Subcutaneous preadipocyte (primary cell): Measurements from ENCODE around the gene COLEC12. TPM values are rescaled to one million over a fixed set of nuclear protein-coding genes. Genes with fewer than 3 reads are reported as not detected.

ENCODE experiments used
- total RNA-seq: library from RNA; depleted of rRNA; stranded (reverse); fragments of >200 nt; gene quantifications from 2 replicates; pipeline ENCODE4 v1.2.3, GENCODE V29; 2012

COLEC12 gene
- total RNA-seq: 92.6 and 115 TPM in 2 replicates

DNA sequence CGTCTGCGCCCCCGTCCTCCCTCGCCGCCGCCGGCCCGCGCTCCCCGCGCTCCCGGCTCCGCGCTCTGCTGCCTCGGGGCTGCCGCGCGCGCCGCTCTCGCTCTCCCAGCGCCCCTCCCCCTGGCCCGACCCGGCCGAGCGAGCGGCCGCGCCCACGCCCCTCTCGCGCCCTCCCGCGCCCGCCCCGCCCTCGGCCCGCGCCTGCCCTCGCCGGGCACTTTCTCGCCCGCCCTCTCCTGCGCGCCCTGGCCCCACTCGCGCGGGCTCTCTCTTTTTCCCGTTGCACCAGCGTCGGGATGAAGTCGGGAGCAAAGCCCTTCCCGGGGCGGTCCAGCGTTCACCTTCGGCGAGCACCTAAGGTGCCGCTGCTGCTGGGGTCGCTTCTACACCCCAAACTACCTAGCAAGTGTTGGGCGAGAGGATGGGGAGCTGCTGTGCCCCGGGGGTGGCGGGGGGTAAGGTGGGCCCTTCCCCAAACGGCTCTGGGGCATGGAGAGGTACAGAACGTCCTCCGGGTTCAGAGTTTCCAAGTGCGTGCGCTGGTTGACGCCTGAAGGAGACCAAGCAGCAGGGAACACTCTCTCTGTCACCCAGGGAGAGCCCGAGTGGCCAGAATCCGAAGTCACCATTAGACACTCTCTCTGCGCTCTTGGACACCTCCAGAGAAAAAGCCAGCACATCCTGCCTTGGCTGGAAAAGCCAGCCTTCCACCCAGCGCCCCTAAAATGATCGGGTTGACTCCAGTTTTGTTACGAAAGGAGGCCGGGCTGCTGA is at the start of gene COLEC12:
Gene COLEC12, minus strand, starts transcription at position 70 of the 774 bp plus-strand sequence. CDS start 187 bp downstream, outside the sequence.

DNA sequence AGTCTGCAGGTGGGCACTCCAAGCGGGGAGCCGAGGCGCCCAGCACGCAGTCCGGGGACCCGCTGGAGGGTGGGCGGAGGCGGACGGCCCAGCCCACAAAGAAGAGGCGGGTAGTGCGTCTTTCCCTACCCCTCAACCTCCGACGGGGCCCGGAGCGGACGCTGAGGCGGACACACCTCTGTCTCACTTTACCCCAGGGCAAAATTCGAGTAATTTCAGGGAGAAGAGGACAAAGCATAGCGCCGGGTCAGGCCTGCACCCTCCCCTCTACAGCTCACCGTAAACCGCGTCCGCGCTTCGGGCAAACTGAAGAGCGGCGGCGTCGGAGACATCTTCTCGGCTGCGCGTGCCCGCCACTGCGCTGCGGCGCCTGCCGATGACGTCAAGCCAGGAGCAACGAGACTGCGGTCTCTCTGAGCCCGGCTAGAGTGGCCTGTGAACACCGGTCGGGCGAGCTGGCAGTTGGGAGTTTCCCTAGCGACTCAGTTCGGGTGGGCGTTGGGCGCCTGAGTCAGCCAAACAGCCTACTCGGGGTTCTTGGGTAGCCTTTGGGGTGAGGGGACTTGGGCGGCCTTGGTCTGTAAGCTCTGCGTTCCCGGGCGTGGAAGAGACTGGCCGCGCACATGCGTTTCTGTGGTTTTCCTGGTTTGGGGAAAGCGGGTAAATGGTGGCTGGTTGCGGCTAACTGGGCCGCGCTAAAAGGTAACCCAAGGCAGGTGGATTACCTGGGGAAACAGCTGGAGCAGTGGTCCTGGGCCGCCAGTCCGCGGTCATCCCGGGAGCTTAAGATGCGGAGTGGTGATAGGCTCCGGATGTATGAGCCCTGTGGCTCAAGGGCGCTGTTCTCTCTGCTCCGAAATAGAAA is 232.6 kb downstream of the COLEC12 start, which contains the start of gene THOC1:
Gene THOC1, minus strand, starts transcription at position 360 of the 865 bp plus-strand sequence. Its CDS starts 28 bp downstream, at position 332.

Other genes starting within 250 kb of the COLEC12 start
- 43.0 and 52.4 TPM in 2 replicates for gene THOC1, start 232.7 kb downstream of the COLEC12 start, total RNA-seq
- not detected in 2 replicates for gene CETN1, start 79.7 kb upstream of the COLEC12 start, total RNA-seq
- gene CLUL1, start 96.3 kb upstream of the COLEC12 start, total RNA-seq: not detected in 2 replicates
- 20.9 and 25.7 TPM in 2 replicates for gene TYMS, start 157.0 kb upstream of the COLEC12 start, total RNA-seq
- gene ENOSF1, start 211.9 kb upstream of the COLEC12 start, total RNA-seq: 42.6 and 62.8 TPM in 2 replicates